Measurements from ENCODE around the gene SPON1. TPM values are rescaled to one million over a fixed set of nuclear protein-coding genes. Genes with fewer than 3 reads are reported as not detected.

SPON1 gene
- total and polyA plus RNA-seq, 2 experiments from 2014 or later: 2.9 to 6.4 TPM

GRCh38 chr11:14114269-14114668, 151.7 kb downstream of the SPON1 start:
- no peak overlapping the region for H3K4me2 ChIP-seq
- no peak overlapping the region for H2AFZ ChIP-seq
- DNase-seq (ENCODE audit: low spot score): no peak
- TF ChIP-seq, protein P1, sequence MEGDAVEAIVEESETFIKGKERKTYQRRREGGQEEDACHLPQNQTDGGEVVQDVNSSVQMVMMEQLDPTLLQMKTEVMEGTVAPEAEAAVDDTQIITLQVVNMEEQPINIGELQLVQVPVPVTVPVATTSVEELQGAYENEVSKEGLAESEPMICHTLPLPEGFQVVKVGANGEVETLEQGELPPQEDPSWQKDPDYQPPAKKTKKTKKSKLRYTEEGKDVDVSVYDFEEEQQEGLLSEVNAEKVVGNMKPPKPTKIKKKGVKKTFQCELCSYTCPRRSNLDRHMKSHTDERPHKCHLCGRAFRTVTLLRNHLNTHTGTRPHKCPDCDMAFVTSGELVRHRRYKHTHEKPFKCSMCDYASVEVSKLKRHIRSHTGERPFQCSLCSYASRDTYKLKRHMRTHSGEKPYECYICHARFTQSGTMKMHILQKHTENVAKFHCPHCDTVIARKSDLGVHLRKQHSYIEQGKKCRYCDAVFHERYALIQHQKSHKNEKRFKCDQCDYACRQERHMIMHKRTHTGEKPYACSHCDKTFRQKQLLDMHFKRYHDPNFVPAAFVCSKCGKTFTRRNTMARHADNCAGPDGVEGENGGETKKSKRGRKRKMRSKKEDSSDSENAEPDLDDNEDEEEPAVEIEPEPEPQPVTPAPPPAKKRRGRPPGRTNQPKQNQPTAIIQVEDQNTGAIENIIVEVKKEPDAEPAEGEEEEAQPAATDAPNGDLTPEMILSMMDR (conservative IDR thresholded peaks at IDR 0.05; ENCODE audit: low read depth in 2 of 2): no peak
- TF ChIP-seq CREB1 (CRISPR knock-in tag; IDR thresholded peaks at IDR 0.05; ENCODE audit: low read depth) (no peak), ZNF114 (CRISPR knock-in tag; IDR thresholded peaks at IDR 0.05) (no peak), REST (IDR thresholded peaks at IDR 0.05; ENCODE audit: unreplicated experiment) (no peak), ZNF331 (CRISPR knock-in tag; IDR thresholded peaks at IDR 0.05; ENCODE audit: low read depth) (no peak)
- Mint-ChIP-seq H3K9me3 (no peaks in the 10 kb centered on the region), H3K36me3 (ENCODE audit: low read depth) (no peaks in the 10 kb centered on the region), H3K27me3 (ENCODE audit: insufficient read depth, low read depth, poor library complexity) (no peaks in the 10 kb centered on the region), H3K4me3 (no peak overlapping the region), H3K27ac (no peak overlapping the region), H3K4me1 (peaks cover 3% of the 10 kb centered on the region; the same call in 1 of the 3 replicates)
- no peaks in the 10 kb centered on the region for H3F3A ChIP-seq (replicated peaks; ENCODE audit: low read depth)
- no peaks in the 10 kb centered on the region for H3K27me3 ChIP-seq (ENCODE audit: insufficient read depth)
- no peaks in the 10 kb centered on the region for H3K9me2 ChIP-seq (ENCODE audit: insufficient read depth)
- no peaks in the 10 kb centered on the region for H3K79me2 ChIP-seq (replicated peaks; ENCODE audit: insufficient read depth)
- H3K36me3 ChIP-seq (ENCODE audit: insufficient read depth): no peaks in the 10 kb centered on the region
- H3K4me1 ChIP-seq (ENCODE audit: insufficient read depth): no peaks in the 10 kb centered on the region; the same call in 1 of the 2 replicates
- H4K20me1 ChIP-seq (replicated peaks; ENCODE audit: insufficient read depth): no peaks in the 10 kb centered on the region
- ATAC-seq: no peak
- no peak overlapping the region for H3K4me3 ChIP-seq
- H3K27ac ChIP-seq (ENCODE audit: low read depth): no peak overlapping the region

DNA sequence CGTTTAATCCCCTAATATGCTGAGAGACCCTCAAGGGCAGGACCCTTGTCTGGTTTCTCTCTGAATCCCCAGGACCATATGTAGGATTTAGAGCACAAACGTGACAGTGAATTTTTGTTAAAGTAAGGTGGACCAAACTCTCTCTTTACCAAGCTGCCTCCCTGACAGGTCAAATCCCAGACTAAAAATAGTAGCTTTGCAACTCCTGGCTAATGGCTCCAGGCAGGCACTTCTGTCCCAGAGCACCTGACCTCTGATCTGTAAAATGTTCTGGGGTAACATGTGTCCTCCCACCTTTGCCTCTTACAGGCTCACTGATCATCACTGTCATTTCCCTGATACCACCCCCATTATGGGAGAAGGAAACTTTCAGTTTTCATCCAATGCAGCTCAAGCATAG, 152.3 kb downstream of the SPON1 start:
- Histone ChIP-seq H3K4me2 (no peak overlapping the region), H3K4me1 (ENCODE audit: insufficient read depth) (no peaks in the 10 kb centered on the region; the same call in 1 of the 2 replicates), H3K79me2 (replicated peaks; ENCODE audit: insufficient read depth) (no peaks in the 10 kb centered on the region), H4K20me1 (replicated peaks; ENCODE audit: insufficient read depth) (no peaks in the 10 kb centered on the region), H3K27me3 (ENCODE audit: insufficient read depth) (no peaks in the 10 kb centered on the region), H3K36me3 (ENCODE audit: insufficient read depth) (no peaks in the 10 kb centered on the region), H3K4me3 (no peak overlapping the region), H3K27ac (ENCODE audit: low read depth) (no peak overlapping the region), H3K9me2 (ENCODE audit: insufficient read depth) (no peaks in the 10 kb centered on the region), H2AFZ (no peak overlapping the region), H3F3A (replicated peaks; ENCODE audit: low read depth) (no peaks in the 10 kb centered on the region)
- H3K36me3 Mint-ChIP-seq (ENCODE audit: low read depth): no peaks in the 10 kb centered on the region
- H3K4me3 Mint-ChIP-seq: no peak overlapping the region
- no peaks in the 10 kb centered on the region for H3K27me3 Mint-ChIP-seq (ENCODE audit: insufficient read depth, low read depth, poor library complexity)
- H3K9me3 Mint-ChIP-seq: no peaks in the 10 kb centered on the region
- DNase-seq (ENCODE audit: low spot score) (no peak), ATAC-seq (no peak)
- peaks cover 3% of the 10 kb centered on the region; the same call in 1 of the 3 replicates for H3K4me1 Mint-ChIP-seq
- no peak overlapping the region for H3K27ac Mint-ChIP-seq
- TF ChIP-seq ZNF462 (CRISPR knock-in tag; IDR thresholded peaks at IDR 0.05): no peak
- no peak for TF ChIP-seq JUNB (IDR thresholded peaks at IDR 0.05; ENCODE audit: unreplicated experiment)
- TF ChIP-seq EZH2 (IDR thresholded peaks at IDR 0.05; ENCODE audit: low read depth, unreplicated experiment): no peak
- TF ChIP-seq, protein P2, sequence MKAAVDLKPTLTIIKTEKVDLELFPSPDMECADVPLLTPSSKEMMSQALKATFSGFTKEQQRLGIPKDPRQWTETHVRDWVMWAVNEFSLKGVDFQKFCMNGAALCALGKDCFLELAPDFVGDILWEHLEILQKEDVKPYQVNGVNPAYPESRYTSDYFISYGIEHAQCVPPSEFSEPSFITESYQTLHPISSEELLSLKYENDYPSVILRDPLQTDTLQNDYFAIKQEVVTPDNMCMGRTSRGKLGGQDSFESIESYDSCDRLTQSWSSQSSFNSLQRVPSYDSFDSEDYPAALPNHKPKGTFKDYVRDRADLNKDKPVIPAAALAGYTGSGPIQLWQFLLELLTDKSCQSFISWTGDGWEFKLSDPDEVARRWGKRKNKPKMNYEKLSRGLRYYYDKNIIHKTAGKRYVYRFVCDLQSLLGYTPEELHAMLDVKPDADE (IDR thresholded peaks at IDR 0.05): no peak
- TF ChIP-seq STAT1 (IDR thresholded peaks at IDR 0.05; ENCODE audit: unreplicated experiment): no peak
